NOMO-1 treated with dmso at 0.1 percent for 144 hours (cell line): ENCODE data around the gene PKIB.

Experiments used
- DNase-seq: peaks from one replicate; lab custom pipeline; 2025; ENCODE audit not compliant: unreplicated experiment; lab: John Stamatoyannopoulos, UW

The PKIB gene

DNA sequence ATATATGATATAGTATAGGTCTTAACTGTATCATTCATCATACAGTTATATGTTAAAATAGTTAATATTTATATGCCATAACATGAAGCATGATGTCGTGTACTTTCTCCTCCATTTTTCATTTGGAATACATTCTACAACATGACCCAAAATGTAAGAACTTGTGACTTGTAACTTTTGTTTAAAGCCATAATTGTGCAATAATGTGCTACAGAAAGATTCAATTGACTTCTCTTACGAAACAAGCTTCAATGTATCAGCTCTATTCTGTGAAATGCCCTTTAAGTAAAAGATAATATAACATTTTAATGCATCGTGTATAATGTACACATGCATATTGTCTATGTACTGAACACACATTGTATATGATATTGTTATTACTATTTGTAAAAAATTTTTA, 92.6 kb downstream of the PKIB start:
- no peak for DNase-seq

GRCh38 chr6:122704066-122704465, 93.9 kb downstream of the PKIB start:
- no peak for DNase-seq

GRCh38 chr6:122709922-122710512, 99.8 kb downstream of the PKIB start:
- DNase-seq = peak; percentile 80

DNA sequence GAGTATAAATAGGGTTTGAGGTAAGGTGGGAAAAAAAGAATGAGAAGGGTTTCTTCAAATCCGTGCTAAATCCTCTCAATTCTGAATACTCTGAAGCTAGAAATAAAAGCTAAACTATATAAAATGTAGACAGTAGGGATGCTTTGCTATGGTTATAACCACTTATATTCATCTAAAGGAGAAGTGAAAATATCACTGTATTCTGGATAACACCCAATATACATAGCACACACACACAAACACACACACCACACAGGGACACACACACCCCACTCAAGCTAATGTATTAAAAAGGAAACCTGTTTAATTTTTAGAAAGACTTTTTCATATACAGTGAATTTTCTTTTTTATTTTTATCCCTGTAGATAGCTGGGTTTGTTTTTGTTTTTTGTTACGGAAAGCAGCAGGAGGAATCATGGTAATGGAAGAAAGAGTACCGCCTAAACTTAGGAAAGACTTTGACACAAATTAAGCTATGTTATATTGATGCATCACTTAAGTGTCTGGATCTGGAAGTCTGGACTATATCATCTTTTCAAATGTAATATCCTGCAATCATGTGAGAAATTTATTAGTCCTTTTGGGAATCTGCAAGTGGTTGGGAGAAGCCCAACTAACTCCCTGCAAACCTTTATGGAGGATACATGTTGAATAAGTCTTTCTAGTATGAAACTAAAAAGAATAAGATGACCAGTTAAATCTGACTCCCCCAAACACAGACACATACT, 100.9 kb downstream of the PKIB start:
- no peak for DNase-seq

DNA sequence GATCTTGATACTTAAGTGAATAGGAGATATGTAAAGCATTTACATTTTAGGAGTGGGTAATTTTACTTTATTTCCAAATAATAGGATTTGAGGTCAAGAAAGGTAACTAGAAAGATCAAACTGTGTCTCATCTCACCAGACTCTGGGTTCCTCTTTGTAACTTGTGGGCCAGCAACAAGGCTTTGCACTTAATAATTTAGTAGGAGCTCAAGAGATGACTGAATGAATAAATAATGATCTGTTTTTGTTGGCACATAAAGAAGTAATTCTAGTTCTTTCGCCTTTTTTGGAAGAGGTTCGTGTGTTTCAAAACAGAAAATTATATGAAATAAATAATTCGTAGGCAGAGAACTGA, 101.9 kb downstream of the PKIB start:
- no peak for DNase-seq

DNA sequence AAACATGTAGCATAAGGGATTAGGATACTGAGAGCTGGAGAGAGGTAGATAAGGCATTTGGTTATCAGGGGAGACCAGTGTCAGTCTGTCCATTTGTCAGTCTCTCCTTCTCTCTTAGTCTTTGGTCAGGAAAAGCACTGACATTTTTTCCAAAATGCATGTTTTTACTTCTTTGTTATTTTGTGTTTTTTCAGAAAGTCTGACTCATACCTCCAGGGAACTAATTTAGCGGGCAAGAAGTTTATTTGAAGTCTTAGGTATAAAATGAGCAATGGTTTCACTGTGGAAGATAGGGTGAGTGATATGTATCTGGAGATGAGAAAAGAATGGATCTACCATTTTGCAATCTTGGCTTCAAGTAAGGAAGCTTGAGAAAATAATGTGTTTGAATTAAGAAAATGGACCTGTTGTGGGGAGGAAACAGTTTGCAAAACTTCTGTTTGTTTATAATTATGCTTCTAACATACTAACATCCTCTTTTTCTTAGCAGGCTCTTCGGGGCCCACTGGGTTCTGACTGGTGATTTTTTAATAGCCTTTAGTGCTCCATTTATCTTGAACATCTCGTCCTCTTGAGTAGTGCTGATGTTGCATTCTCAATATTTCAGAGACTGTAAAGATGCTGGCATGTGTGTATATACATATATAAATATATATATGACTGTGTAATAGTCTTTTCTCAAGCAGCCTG, 102.4 kb downstream of the PKIB start:
- no peak for DNase-seq

DNA sequence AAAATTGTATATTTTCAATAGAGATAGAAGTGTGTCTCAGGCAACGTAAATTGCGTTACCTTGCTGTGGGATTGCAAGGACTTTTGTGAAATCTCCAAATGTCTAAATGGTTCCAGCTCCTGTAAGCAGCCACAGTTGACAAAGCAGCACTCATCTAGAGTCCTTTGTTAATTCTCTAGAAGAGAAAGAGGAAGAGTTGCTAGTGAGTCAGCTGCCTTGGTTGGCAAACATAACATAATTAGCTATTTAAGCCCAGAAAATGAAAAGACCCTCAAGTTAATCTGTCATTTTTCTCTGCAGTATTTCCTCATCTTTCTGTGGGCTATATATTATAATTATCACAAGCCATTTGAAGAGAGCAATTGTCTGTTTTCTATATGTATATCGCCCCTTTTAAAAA, 102.9 kb downstream of the PKIB start:
- DNase-seq = peak; percentile 67

DNA sequence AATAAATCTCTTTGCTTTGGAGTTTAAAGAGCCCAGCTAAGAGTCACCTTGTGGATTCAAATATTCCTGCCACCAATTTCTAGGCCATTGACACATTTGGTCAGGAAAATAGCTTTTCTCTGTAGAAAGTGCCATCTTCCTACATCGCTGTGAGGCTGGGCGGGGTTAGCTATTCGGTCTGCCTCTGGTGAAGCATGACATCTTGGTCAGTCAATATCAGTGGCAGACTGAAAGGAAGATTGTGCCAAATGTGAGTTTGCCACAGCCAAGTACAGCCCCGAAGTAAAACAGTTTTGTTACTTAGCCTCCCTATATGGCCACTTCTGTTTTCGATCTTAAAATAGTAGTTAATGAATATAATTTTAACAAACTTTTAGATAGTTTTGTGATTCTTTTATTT, 103.9 kb downstream of the PKIB start:
- no peak for DNase-seq

- no peak for DNase-seq
Observed at GRCh38 chr6:122715725-122716124, 105.5 kb downstream of the PKIB start.

GRCh38 chr6:122717350-122717749, 107.1 kb downstream of the PKIB start:
- DNase-seq = peak; percentile 34

DNA sequence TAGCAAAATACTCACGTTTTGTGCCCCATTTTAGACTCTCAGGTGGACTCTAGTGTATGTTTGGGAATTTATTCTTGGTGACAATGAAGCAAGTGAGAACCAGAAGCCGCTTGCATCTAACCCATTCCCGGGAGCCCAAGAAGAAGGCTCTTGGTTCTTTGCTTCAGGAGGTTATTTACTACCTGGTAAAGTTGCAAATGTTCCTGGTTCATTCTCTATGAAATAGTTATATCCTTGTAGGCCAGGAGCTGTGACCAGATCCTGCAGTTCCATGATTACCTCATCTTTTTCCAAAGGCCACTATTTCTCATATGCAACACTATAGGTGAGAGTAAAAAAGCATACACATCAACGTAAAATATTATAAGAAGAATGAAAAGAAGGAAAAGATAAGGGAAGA, 108.4 kb downstream of the PKIB start:
- no peak for DNase-seq

- no peak for DNase-seq
Observed at GRCh38 chr6:122719176-122719575, 109.0 kb downstream of the PKIB start.

DNA sequence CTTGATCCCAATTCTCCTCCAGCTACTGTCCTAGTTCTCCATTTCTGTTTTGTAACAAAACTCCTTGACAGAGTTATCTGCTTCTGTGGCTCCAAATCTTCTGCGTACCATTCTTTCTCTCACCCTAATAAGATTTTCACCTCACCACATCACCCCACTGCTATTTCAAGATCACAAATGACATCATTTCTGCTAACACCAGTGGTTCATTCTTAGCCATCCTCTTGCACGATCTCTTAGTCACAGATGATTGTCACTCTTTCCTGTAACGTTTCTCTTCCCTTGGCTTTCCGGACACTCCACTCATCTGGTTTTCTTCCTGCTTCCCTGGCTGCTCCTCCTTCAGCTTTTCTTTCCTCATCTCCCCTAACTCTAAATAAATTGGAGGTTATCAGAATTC, 112.5 kb downstream of the PKIB start:
- no peak for DNase-seq

DNA sequence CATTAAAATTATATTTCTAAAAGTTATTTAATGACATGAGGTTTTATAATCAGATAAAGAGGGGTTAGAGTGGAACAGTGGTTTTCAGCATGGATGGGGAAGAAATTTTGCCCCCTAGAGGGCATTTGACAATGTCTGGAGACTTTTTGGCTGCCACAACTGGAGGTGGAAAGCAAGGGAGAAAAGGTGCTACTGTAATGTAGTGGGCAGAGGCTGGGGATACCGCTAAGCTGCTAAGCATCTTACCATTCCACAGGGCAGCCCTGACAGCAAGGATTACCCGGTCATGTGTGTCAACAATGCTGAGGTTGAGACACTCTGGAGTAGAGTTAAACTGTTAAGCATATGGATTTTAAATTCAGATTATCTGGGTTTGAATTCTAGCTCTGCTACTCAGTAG, 116.4 kb downstream of the PKIB start:
- DNase-seq = no peak

DNA sequence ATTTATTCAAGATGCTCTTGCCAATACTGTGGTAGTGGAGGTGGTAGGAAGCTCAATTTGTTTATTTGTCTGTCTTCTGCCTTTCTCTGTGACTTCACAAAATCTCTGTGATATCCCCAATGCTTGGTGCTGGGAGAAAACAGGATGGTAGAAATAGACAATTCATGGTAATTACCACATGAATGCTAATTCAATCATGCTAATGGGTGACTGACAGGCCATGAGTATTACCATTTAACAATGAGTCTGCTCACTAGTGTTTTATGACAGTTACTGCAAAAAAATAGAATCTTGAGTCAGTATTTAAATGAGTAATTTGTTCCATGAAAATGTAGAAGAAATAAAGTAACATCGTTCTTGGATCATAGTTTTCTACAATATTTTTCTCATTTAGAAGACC, 117.0 kb downstream of the PKIB start:
- no peak for DNase-seq

DNA sequence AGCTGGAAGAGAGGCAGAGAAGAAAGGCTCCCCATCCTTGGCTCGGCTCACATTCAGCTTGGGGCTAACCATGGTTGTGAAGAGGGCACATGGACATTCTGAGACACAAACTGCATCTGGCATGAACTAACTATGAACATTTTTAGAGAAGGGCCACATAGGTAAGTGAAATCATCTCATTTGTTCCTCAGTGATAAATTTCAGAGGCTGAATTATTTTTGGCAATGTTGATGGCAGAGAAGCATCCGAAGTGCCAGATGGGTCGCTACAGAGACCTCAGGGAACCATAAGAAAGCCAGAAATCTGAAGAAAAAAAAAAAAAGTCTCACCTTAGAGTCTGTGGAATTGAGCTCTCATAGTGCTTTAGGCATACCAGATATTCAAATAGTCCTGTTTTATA, 120.1 kb downstream of the PKIB start:
- DNase-seq = no peak

DNA sequence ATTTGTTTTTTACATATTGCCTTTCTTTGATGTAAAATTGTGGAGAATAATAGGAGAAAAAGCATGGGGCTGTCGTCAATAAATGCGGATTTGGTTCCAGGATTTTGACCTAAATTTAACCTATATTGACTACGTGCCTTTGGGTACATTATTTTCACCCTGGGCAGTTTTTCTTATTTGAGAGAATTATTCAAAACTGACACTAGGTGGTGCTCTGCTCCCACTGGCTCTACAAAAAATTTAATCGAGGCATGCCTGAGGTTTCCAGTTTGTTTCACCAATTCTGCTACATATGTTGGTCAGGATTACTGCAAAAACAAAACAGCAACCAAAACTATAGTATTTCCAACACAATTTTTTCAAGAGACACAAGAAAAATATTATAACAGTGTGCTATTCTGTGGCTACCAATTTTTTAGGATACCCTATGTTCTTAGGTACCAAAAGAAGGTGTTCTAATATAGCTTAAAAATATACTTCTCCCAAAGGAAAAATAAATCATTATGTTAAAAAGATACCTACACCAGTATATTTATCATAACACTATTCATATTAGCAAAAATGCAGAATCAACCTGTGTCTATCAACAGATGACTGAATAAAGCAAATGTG, 120.7 kb downstream of the PKIB start:
- DNase-seq = no peak

GRCh38 chr6:122733259-122733658, 123.1 kb downstream of the PKIB start:
- DNase-seq = no peak

DNA sequence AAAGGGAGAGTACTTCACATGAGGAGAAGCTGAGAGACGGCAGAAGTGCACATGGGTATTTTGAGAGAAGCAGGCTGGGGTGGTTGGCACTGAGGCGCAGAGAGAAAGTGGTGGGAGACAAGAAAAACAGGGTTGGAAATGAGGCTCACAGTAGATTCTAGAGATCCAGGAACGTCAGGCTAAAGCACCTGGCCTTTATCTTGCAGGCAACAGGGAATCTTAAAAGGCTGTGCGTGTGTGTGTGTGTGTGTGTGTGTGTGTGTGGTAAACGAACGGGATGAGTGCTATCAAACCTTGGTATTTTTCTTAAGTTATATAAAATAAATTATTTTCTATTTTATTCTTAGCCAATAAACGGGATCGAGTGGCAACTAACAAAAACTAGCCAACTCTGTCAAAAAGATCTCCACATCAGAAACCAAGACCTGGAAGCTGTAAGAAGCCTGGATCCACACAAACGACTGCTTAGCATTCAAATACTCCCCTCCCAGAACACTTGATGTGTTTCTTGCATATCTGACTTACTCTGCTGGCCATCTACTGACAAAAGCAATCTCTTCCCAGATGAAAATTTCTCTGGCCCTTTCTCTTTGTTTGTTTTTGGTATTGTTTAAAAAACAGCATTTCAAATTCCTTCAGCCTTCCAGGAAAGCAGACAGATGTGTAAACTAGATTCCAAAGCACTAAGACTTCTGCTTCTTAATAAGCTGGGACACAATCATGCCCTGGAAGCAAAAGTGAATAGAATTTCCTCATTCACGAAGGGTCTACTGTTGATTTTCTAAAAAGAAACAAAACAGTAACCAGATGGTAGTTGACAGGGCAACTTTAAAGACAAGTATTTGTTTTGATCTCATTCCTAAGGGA, 124.6 kb downstream of the PKIB start:
- no peak for DNase-seq

DNA sequence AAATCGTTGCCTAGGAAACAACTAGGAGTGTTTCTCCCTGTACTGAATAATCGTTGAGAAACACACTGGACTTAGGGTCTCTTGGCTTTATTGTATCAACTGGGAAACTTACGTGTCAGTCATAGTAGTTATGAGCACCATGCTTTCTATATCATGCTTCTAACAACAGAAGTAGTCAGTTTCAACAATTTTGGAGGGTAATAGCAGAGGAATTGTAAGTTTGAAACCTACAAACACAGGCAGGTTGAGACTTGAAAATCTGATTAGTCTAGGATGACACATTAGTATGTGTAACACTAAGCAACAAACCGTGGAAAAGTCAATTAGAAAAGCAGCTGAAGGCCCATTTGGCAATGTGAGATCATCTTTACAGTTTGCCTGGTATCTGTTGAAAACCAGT, 125.4 kb downstream of the PKIB start:
- DNase-seq = no peak

- no peak for DNase-seq
Observed at GRCh38 chr6:122736163-122736562, 126.0 kb downstream of the PKIB start.
